ENCODE results near the gene HEBP2. TPM values are rescaled to one million over a fixed set of nuclear protein-coding genes. Genes with fewer than 3 reads are reported as not detected.

Gene HEBP2
- total and polyA plus RNA-seq, 2 of the 4 experiments (the other 2 are of a cell fraction), result 3.9 to 6.1 TPM

DNA sequence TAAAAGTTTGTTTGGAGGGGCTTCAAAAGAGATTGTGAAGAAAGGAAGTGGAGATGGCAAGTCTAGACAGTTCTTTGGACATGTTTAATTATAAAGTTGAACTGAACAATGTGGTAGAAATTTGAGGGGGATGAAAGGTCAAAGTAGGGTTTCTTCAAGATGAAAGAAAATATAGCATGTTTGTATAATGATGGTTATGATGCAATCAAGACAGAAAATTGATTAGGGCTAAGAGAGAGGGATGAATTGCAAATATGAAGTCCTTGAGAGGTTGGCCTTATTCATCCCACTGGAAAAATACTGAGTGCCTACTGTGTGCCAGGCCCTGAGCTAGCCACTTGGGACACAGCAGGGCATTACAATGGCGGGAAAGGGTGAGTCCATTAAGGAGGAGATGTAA lies 57.6 kb downstream of the HEBP2 start:
- no peak overlapping the region for H2BK20ac ChIP-seq (ENCODE audit: low read depth, low read length)
- dilution Hi-C loops (cut with HindIII; ENCODE audit: low sequenced_read_pairs, unreplicated experiment), result no loop called here
- ATAC-seq (ENCODE audit: low read depth) (no peak), DNase-seq (no peak)
- in situ Hi-C loops (cut with MboI; ENCODE audit: low sequenced_read_pairs), result no loop called here
- CTCF ChIA-PET, result interaction anchor here (0.5 kb wide), 1 partner anchor 234 kb away, joined by 3 read pairs; no protein-coding TSS in a partner anchor
- no peak overlapping the region for H3K4me2 ChIP-seq (ENCODE audit: low read depth, low read length)
- no peaks in the 10 kb centered on the region for H4K20me1 ChIP-seq (ENCODE audit: insufficient read depth, low read length)
- H3K23ac ChIP-seq (ENCODE audit: low read depth, low read length), result no peak overlapping the region
- H3K14ac ChIP-seq (replicated peaks; ENCODE audit: low read depth, low read length), result no peak overlapping the region
- H3K79me1 ChIP-seq (ENCODE audit: low read depth in 1 of 2, low read length in 2 of 2), result peaks cover 0 to 11% of the 10 kb centered on the region in 2 experiments; a peak in 2 of 4 replicates
- no peak overlapping the region for H2AK9ac ChIP-seq (replicated peaks; ENCODE audit: low read depth, low read length, poor library complexity)
- no peak overlapping the region for H2AK5ac ChIP-seq (ENCODE audit: low read depth, low read length)
- H4K5ac ChIP-seq (ENCODE audit: low read depth, low read length), result no peak overlapping the region
- no peak overlapping the region for H4K8ac ChIP-seq (ENCODE audit: low read depth in 2 of 2, low read length in 2 of 2)
- no peaks in the 10 kb centered on the region for H3K36me3 ChIP-seq (ENCODE audit: control insufficient read depth, insufficient read depth, low read length)
- BruUV-seq (replicated peaks), result no TSS peak
- H2BK5ac ChIP-seq (ENCODE audit: low read depth, low read length, poor library complexity, severe bottlenecking), result no peak overlapping the region
- no peak overlapping the region for H3K9ac ChIP-seq (ENCODE audit: low read depth, low read length)
- intact Hi-C loops (cut with micrococcal nuclease), result no loop called here
- TF ChIP-seq CEBPB (IDR thresholded peaks at IDR 0.05; ENCODE audit: low read depth, low read length) (peak; percentile 69), SMC3 (IDR thresholded peaks at IDR 0.05; ENCODE audit: low read depth, low read length) (no peak)
- no peak overlapping the region for H2BK15ac ChIP-seq (ENCODE audit: low read depth, low read length)
- no peak overlapping the region for H3K4me3 ChIP-seq (ENCODE audit: insufficient read depth, low read depth, low read length)
- H3K9me1 ChIP-seq (ENCODE audit: insufficient read depth, low read length), result peaks cover 8% of the 10 kb centered on the region
- H2AFZ ChIP-seq (replicated peaks; ENCODE audit: low read length, poor library complexity), result no peak overlapping the region
- POLR2A ChIA-PET (ENCODE audit: unreplicated experiment), result no interaction called here
- H2BK120ac ChIP-seq (ENCODE audit: low read depth, low read length), result no peak overlapping the region
- H3K56ac ChIP-seq (ENCODE audit: extremely low read depth, insufficient read depth, low read length), result no peak overlapping the region
- no peak overlapping the region for H3K18ac ChIP-seq (ENCODE audit: low read depth, low read length)
- no peaks in the 10 kb centered on the region for H3K27me3 ChIP-seq (ENCODE audit: control insufficient read depth, insufficient read depth, low read length)
- no peak overlapping the region for H3K27ac ChIP-seq (ENCODE audit: insufficient read depth, low read length)
- H3K4me1 ChIP-seq (ENCODE audit: control insufficient read depth, insufficient read depth, low read length), result peaks cover 5% of the 10 kb centered on the region; the same call in 1 of the 2 replicates
- 100% methylated on average over 1 of the region's 1 CpG; no CpG with 5 or more reads in 1 of the 2 experiments for WGBS, 2 experiments (ENCODE audit: extremely low coverage in 2 of 2, insufficient read length in 1 of 2)
- no peak overlapping the region for H4K91ac ChIP-seq (ENCODE audit: insufficient read depth, low read depth, low read length)
- H3K4ac ChIP-seq (ENCODE audit: low read depth, low read length), result no peak overlapping the region
- no peaks in the 10 kb centered on the region for H3K9me3 ChIP-seq (ENCODE audit: control insufficient read depth, insufficient read depth, low read length)
